ENCODE measurements around the gene RBM8A.

RBM8A gene

GRCh38 chr1:145927063-145927886 is at the start of gene RBM8A:
Gene RBM8A (minus strand): TSS chr1:145927484. CDS start chr1:145927426, 58 bp downstream.
- DNase-seq = peak; percentile 91

- DNase-seq = no peak
Observed at GRCh38 chr1:145977016-145977415, 49.7 kb upstream of the RBM8A start.

- DNase-seq = no peak
Observed at GRCh38 chr1:145975216-145975615, 47.9 kb upstream of the RBM8A start.

- DNase-seq = no peak
Observed at GRCh38 chr1:145974721-145975120, 47.4 kb upstream of the RBM8A start.

- DNase-seq = no peak
Observed at GRCh38 chr1:145972580-145972979, 45.3 kb upstream of the RBM8A start.

- no peak for DNase-seq
Observed at GRCh38 chr1:145967288-145967687, 40.0 kb upstream of the RBM8A start.

GRCh38 chr1:145965119-145965744 is 37.9 kb upstream of the RBM8A start:
- no peak for DNase-seq

GRCh38 chr1:145964328-145965118 is 37.2 kb upstream of the RBM8A start, which contains the start of the genes ANKRD34A and POLR3GL:
Gene ANKRD34A (minus strand): TSS chr1:145964575. CDS start chr1:145961759, 2,816 bp downstream.
Gene POLR3GL (plus strand): TSS chr1:145964690. CDS start chr1:145974866, 10,176 bp downstream.
- DNase-seq = peak; percentile 87

- DNase-seq = no peak
Observed at GRCh38 chr1:145963265-145964019, 36.2 kb upstream of the RBM8A start.

GRCh38 chr1:145962157-145963102 is 35.1 kb upstream of the RBM8A start:
- peak; percentile 22 for DNase-seq

GRCh38 chr1:145961425-145962156 is 34.3 kb upstream of the RBM8A start:
- peak; percentile 42 for DNase-seq

- no peak for DNase-seq
Observed at GRCh38 chr1:145961109-145961424, 33.8 kb upstream of the RBM8A start.

GRCh38 chr1:145960468-145961108 is 33.3 kb upstream of the RBM8A start:
- peak; percentile 32 for DNase-seq

- no peak for DNase-seq
Observed at GRCh38 chr1:145959957-145960467, 32.7 kb upstream of the RBM8A start.

GRCh38 chr1:145959333-145959732 is 32.0 kb upstream of the RBM8A start:
- no peak for DNase-seq

GRCh38 chr1:145958734-145959133 is 31.4 kb upstream of the RBM8A start:
- DNase-seq = no peak

- peak; percentile 93 for DNase-seq
Observed at GRCh38 chr1:145957443-145958319, 30.4 kb upstream of the RBM8A start, which contains the start of gene LIX1L. Gene LIX1L (minus strand): TSS chr1:145958017. CDS start chr1:145957927, 90 bp downstream.

GRCh38 chr1:145956781-145957442 is 29.6 kb upstream of the RBM8A start:
- no peak for DNase-seq
